Activated naive CD4-positive, alpha-beta T cell treated with anti-CD3 and anti-CD28 coated beads, Interleukin-2, amount 50 U/mL, for 24 hours (primary cell): Measurements from ENCODE around the gene PTCD2.

Source experiments
- H3K27ac Mint-ChIP-seq: one replicate; pipeline ENCODE4 v1.8.0; 2021; ENCODE audit warnings: mild to moderate bottlenecking, mixed read lengths
- H3K27me3 Mint-ChIP-seq: one replicate; pipeline ENCODE4 v1.8.0; 2021; ENCODE audit warnings: mixed read lengths
- H3K36me3 Mint-ChIP-seq: one replicate; pipeline ENCODE4 v1.8.0; 2021; ENCODE audit warnings: mixed read lengths
- H3K4me1 Mint-ChIP-seq: one replicate; pipeline ENCODE4 v1.8.0; 2021; ENCODE audit warnings: mixed read lengths
- H3K4me3 Mint-ChIP-seq: one replicate; pipeline ENCODE4 v1.8.0; 2021; ENCODE audit warnings: mild to moderate bottlenecking, mixed read lengths
- H3K9me3 Mint-ChIP-seq: one replicate; pipeline ENCODE4 v1.8.0; 2021; ENCODE audit warnings: mixed read lengths

The PTCD2 gene

GRCh38 chr5:72378639-72379289 lies 58.6 kb downstream of the PTCD2 start:
- no peak overlapping the region for H3K27ac Mint-ChIP-seq
- H3K36me3 Mint-ChIP-seq, result no peaks in the 10 kb centered on the region
- no peaks in the 10 kb centered on the region for H3K27me3 Mint-ChIP-seq
- H3K4me1 Mint-ChIP-seq, result no peaks in the 10 kb centered on the region
- H3K4me3 Mint-ChIP-seq, result no peak overlapping the region
- H3K9me3 Mint-ChIP-seq, result no peaks in the 10 kb centered on the region

- H3K4me1 Mint-ChIP-seq, result no peaks in the 10 kb centered on the region
- H3K27me3 Mint-ChIP-seq, result no peaks in the 10 kb centered on the region
- H3K36me3 Mint-ChIP-seq, result no peaks in the 10 kb centered on the region
- H3K9me3 Mint-ChIP-seq, result no peaks in the 10 kb centered on the region
- no peak overlapping the region for H3K4me3 Mint-ChIP-seq
- no peak overlapping the region for H3K27ac Mint-ChIP-seq
Measured at GRCh38 chr5:72379936-72380335, 59.8 kb downstream of the PTCD2 start.

GRCh38 chr5:72380492-72381274 lies 60.5 kb downstream of the PTCD2 start:
- no peaks in the 10 kb centered on the region for H3K36me3 Mint-ChIP-seq
- H3K27ac Mint-ChIP-seq, result no peak overlapping the region
- no peak overlapping the region for H3K4me3 Mint-ChIP-seq
- no peaks in the 10 kb centered on the region for H3K9me3 Mint-ChIP-seq
- H3K27me3 Mint-ChIP-seq, result no peaks in the 10 kb centered on the region
- H3K4me1 Mint-ChIP-seq, result no peaks in the 10 kb centered on the region

GRCh38 chr5:72383280-72383679 lies 63.1 kb downstream of the PTCD2 start:
- no peak overlapping the region for H3K4me3 Mint-ChIP-seq
- H3K36me3 Mint-ChIP-seq, result peaks cover 1% of the 10 kb centered on the region
- H3K9me3 Mint-ChIP-seq, result no peaks in the 10 kb centered on the region
- H3K27me3 Mint-ChIP-seq, result no peaks in the 10 kb centered on the region
- no peak overlapping the region for H3K27ac Mint-ChIP-seq
- H3K4me1 Mint-ChIP-seq, result no peaks in the 10 kb centered on the region

- no peaks in the 10 kb centered on the region for H3K4me1 Mint-ChIP-seq
- no peak overlapping the region for H3K27ac Mint-ChIP-seq
- H3K27me3 Mint-ChIP-seq, result peaks cover 2% of the 10 kb centered on the region
- H3K36me3 Mint-ChIP-seq, result peaks cover 1% of the 10 kb centered on the region
- no peaks in the 10 kb centered on the region for H3K9me3 Mint-ChIP-seq
- H3K4me3 Mint-ChIP-seq, result no peak overlapping the region
Measured at GRCh38 chr5:72383726-72384125, 63.6 kb downstream of the PTCD2 start.

- H3K36me3 Mint-ChIP-seq, result peaks cover 1% of the 10 kb centered on the region
- H3K9me3 Mint-ChIP-seq, result no peaks in the 10 kb centered on the region
- no peaks in the 10 kb centered on the region for H3K4me1 Mint-ChIP-seq
- no peak overlapping the region for H3K4me3 Mint-ChIP-seq
- peaks cover 4% of the 10 kb centered on the region for H3K27me3 Mint-ChIP-seq
- H3K27ac Mint-ChIP-seq, result no peak overlapping the region
Measured at GRCh38 chr5:72386639-72387038, 66.5 kb downstream of the PTCD2 start.

- Mint-ChIP-seq H3K27ac (no peak overlapping the region), H3K4me3 (no peak overlapping the region), H3K4me1 (no peaks in the 10 kb centered on the region), H3K36me3 (peaks cover 1% of the 10 kb centered on the region), H3K27me3 (peaks cover 4% of the 10 kb centered on the region), H3K9me3 (no peaks in the 10 kb centered on the region)
Measured at GRCh38 chr5:72387985-72388384, 67.8 kb downstream of the PTCD2 start.

- peaks cover 4% of the 10 kb centered on the region for H3K27me3 Mint-ChIP-seq
Measured at GRCh38 chr5:72388646-72389045, 68.5 kb downstream of the PTCD2 start.

GRCh38 chr5:72390836-72391235 lies 70.7 kb downstream of the PTCD2 start:
- no peaks in the 10 kb centered on the region for H3K9me3 Mint-ChIP-seq
- peaks cover 1% of the 10 kb centered on the region for H3K36me3 Mint-ChIP-seq
- H3K27ac Mint-ChIP-seq, result no peak overlapping the region
- no peak overlapping the region for H3K4me3 Mint-ChIP-seq
- no peaks in the 10 kb centered on the region for H3K4me1 Mint-ChIP-seq
- peaks cover 8% of the 10 kb centered on the region for H3K27me3 Mint-ChIP-seq

More at GRCh38 chr5:72388646-72389045, 68.5 kb downstream of the PTCD2 start:
- Mint-ChIP-seq H3K4me3 (no peak overlapping the region), H3K27ac (no peak overlapping the region), H3K4me1 (no peaks in the 10 kb centered on the region), H3K9me3 (no peaks in the 10 kb centered on the region), H3K36me3 (peaks cover 1% of the 10 kb centered on the region)

- no peaks in the 10 kb centered on the region for H3K36me3 Mint-ChIP-seq
- H3K4me3 Mint-ChIP-seq, result no peak overlapping the region
- H3K27me3 Mint-ChIP-seq, result peaks cover 12% of the 10 kb centered on the region
- H3K4me1 Mint-ChIP-seq, result no peaks in the 10 kb centered on the region
- H3K27ac Mint-ChIP-seq, result no peak overlapping the region
- H3K9me3 Mint-ChIP-seq, result no peaks in the 10 kb centered on the region
Measured at GRCh38 chr5:72392326-72392733, 72.2 kb downstream of the PTCD2 start.

GRCh38 chr5:72393052-72393451 lies 72.9 kb downstream of the PTCD2 start:
- Mint-ChIP-seq H3K27me3 (peaks cover 12% of the 10 kb centered on the region), H3K9me3 (no peaks in the 10 kb centered on the region), H3K4me3 (no peak overlapping the region), H3K27ac (no peak overlapping the region), H3K4me1 (no peaks in the 10 kb centered on the region), H3K36me3 (no peaks in the 10 kb centered on the region)

- Mint-ChIP-seq H3K9me3 (peaks cover 7% of the 10 kb centered on the region), H3K27ac (no peak overlapping the region), H3K27me3 (peaks cover 14% of the 10 kb centered on the region), H3K4me3 (no peak overlapping the region), H3K4me1 (no peaks in the 10 kb centered on the region), H3K36me3 (no peaks in the 10 kb centered on the region)
Measured at GRCh38 chr5:72394688-72395087, 74.5 kb downstream of the PTCD2 start.

- Mint-ChIP-seq H3K4me1 (no peaks in the 10 kb centered on the region), H3K4me3 (no peak overlapping the region), H3K27ac (no peak overlapping the region), H3K9me3 (peaks cover 26% of the 10 kb centered on the region), H3K27me3 (peaks cover 19% of the 10 kb centered on the region), H3K36me3 (peaks cover 4% of the 10 kb centered on the region)
Measured at GRCh38 chr5:72397836-72398235, 77.7 kb downstream of the PTCD2 start.

- Mint-ChIP-seq H3K4me3 (no peak overlapping the region), H3K27ac (no peak overlapping the region), H3K36me3 (peaks cover 4% of the 10 kb centered on the region), H3K9me3 (peaks cover 32% of the 10 kb centered on the region), H3K4me1 (no peaks in the 10 kb centered on the region), H3K27me3 (peaks cover 15% of the 10 kb centered on the region)
Measured at GRCh38 chr5:72400950-72401349, 80.8 kb downstream of the PTCD2 start.

GRCh38 chr5:72402381-72402890 lies 82.3 kb downstream of the PTCD2 start:
- Mint-ChIP-seq H3K27ac (no peak overlapping the region), H3K9me3 (peaks cover 32% of the 10 kb centered on the region), H3K4me3 (no peak overlapping the region), H3K27me3 (peaks cover 11% of the 10 kb centered on the region), H3K36me3 (peaks cover 4% of the 10 kb centered on the region), H3K4me1 (no peaks in the 10 kb centered on the region)

GRCh38 chr5:72402959-72403628 lies 82.9 kb downstream of the PTCD2 start:
- Mint-ChIP-seq H3K36me3 (peaks cover 4% of the 10 kb centered on the region), H3K27ac (no peak overlapping the region), H3K27me3 (peaks cover 11% of the 10 kb centered on the region), H3K4me1 (no peaks in the 10 kb centered on the region), H3K4me3 (no peak overlapping the region), H3K9me3 (peaks cover 32% of the 10 kb centered on the region)
